ENCODE data around the gene ASIC4. TPM values are rescaled to one million over a fixed set of nuclear protein-coding genes. Genes with fewer than 3 reads are reported as not detected.

ASIC4 gene
- total RNA-seq, 1 donor, result not detected

DNA sequence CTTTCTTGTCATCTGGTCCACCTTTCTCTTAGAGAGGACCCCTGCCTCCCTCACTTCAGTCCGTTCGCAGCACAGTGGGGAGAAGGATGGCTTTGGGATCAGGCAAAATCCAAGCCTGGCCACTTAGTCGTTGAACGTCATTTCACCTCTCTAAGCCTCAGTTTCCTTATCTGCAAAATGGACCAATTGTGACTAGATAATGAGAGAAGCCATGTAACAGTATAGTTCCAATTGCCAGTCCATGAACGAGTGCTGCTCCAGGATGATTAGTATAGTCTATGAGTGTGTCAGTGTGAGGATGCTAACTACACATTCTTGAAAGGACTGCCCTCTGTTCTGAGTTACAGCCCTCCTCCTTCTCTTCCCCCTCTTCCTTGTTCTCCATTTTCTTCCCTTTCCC, 58.9 kb downstream of the ASIC4 start:
- no peak overlapping the region for H3K4me3 ChIP-seq (ENCODE audit: low read depth, low read length)
- no peak for DNase-seq (ENCODE audit: low read depth)
- TF ChIP-seq CTCF (IDR thresholded peaks at IDR 0.05; ENCODE audit: insufficient read depth, low read depth, low read length), result no peak

DNA sequence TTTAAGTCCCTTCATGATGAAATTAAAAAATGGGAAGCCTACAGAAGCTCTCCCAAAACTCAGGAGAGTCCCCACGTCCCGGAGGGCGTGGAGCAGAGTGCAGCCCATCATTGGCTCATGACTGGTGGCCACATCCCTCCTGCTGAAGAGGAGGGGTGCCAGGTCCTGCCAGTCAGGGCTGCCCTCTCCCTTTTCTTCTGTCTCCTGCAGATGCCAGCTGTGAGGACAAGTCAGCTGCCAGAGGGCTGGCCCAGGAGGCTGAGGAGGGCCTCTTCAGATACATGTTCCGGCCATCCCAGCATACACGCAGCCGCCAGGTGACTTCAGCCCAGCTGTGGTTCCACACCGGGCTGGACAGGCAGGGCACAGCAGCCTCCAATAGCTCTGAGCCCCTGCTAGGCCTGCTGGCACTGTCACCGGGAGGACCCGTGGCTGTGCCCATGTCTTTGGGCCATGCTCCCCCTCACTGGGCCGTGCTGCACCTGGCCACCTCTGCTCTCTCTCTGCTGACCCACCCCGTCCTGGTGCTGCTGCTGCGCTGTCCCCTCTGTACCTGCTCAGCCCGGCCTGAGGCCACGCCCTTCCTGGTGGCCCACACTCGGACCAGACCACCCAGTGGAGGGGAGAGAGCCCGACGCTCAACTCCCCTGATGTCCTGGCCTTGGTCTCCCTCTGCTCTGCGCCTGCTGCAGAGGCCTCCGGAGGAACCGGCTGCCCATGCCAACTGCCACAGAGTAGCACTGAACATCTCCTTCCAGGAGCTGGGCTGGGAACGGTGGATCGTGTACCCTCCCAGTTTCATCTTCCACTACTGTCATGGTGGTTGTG, 60.4 kb downstream of the ASIC4 start:
- DNase-seq (ENCODE audit: low read depth), result no peak
- no peak for TF ChIP-seq CTCF (IDR thresholded peaks at IDR 0.05; ENCODE audit: insufficient read depth, low read depth, low read length)
- H3K4me3 ChIP-seq (ENCODE audit: low read depth, low read length), result no peak overlapping the region

DNA sequence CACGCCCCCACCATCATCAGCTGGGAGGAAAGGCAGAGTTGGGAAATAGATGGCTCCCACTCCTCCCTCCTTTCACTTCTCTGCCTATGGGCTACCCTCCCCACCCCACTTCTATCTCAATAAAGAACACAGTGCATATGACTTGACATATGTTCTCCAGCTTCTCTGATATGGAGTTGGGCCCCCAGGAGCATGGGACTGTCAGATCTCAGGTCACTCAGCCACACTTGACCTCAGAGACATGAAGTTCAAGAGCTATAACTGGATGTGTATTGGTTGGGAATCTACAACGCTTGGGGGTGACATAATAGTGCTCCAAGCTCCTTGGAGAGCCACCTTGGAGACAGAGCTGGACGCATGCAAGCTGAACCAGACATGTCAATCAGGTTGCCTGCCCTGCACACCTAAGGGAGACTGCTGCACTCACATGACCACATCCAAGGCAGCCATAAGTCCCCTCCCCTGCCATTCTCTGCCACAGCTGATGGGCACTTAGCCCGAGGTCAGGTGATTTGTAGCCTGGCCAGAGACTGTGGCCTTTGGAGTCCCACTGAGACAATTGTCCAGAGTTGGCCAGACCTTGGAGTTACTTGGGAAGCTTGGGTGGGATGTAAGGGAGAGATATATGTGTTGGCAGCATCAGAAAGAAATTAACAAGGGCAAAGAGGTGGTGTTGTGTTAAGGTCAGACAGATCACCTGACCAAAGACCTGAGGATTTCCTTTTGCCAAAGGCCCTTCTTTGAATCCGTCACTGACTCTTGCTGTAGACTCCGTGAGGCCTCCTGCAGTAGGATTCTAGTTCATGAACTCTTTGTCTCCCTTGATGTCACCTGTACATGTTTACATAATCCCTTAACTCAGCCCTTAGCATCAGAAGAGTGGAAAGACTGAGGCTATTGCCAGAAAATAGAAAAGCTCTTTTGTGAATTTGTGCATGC, 61.6 kb downstream of the ASIC4 start:
- TF ChIP-seq CTCF (IDR thresholded peaks at IDR 0.05; ENCODE audit: insufficient read depth, low read depth, low read length), result no peak
- DNase-seq (ENCODE audit: low read depth), result no peak
- H3K4me3 ChIP-seq (ENCODE audit: low read depth, low read length), result no peak overlapping the region

GRCh38 chr2:219576505-219577388, 62.5 kb downstream of the ASIC4 start:
- no peak for DNase-seq (ENCODE audit: low read depth)
- TF ChIP-seq CTCF (IDR thresholded peaks at IDR 0.05; ENCODE audit: insufficient read depth, low read depth, low read length), result no peak
- H3K4me3 ChIP-seq (ENCODE audit: low read depth, low read length), result no peak overlapping the region

GRCh38 chr2:219578811-219579613, 64.7 kb downstream of the ASIC4 start:
- no peak for TF ChIP-seq CTCF (IDR thresholded peaks at IDR 0.05; ENCODE audit: insufficient read depth, low read depth, low read length)
- peak; percentile 86 for DNase-seq (ENCODE audit: low read depth)
- H3K4me3 ChIP-seq (ENCODE audit: low read depth, low read length), result no peak overlapping the region
